ENCODE data around the gene GFI1B. TPM values are rescaled to one million over a fixed set of nuclear protein-coding genes. Genes with fewer than 3 reads are reported as not detected.

Gene GFI1B
- polyA plus RNA-seq, 2 donors: 0.02 TPM

DNA sequence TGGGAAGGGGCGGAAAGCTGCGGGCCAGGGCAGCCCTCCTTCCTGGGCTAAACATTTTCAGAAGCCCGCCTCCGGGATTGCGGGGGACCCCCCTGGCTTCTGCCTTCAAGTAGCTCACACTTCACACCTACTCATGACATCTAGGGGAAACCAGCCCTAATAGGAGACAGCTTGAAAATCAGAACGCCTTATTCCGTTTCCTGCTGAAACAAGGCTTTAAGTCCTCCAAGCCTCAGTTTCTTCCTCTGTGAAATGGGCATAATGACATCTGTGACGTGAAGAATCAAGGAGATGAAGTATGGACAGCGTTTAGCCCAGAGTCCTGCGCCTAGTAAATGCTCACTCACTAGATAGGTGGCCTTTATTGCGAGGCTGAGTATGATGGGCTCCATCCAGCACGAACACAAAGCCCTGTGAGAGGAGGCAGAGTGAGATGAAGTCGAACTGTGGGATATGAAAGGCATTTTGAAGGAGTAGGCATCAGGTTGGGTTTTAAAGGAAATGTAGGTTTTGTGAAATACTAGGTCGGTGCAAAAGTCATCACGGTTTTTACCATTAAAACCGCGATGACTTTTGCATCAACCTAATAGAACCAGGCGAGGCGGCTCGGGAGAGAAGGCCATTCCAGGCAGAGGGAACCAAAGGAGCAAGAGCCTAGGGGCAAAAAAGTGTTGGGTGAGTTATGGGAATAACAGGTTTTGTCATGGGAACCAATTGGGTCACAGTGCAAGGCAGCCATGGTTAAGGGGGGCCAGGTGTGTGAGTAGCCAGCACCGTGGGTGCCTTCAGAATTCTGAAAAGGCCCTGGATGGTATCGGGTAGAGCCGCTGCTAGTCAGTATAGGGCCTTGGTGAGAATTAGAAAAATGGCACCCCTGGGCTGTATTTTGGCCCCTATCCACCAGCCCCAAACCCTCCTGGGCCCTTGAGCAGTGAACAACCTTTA is 33.0 kb upstream of the GFI1B start:
- H3K27me3 ChIP-seq (ENCODE audit: control insufficient read depth in 1 of 2, insufficient read depth in 2 of 2, low read length in 2 of 2): no peaks in the 10 kb centered on the region
- peak overlapping the region; percentile 92 to 93 for H3K27ac ChIP-seq (ENCODE audit: low read depth in 2 of 2, low read length in 1 of 2)
- 63 to 64% methylated on average over 23 of the region's 23 CpGs for WGBS, 2 donors
- no peaks in the 10 kb centered on the region for H3K9me3 ChIP-seq (ENCODE audit: control insufficient read depth in 2 of 2, insufficient read depth in 1 of 2, low read depth in 1 of 2, low read length in 1 of 2)
- peaks cover 0 to 3% of the 10 kb centered on the region in 2 donors for H3K4me1 ChIP-seq (ENCODE audit: control insufficient read depth in 2 of 2, insufficient read depth in 2 of 2, low read length in 1 of 2)
- H3K36me3 ChIP-seq (ENCODE audit: control insufficient read depth in 2 of 2, insufficient read depth in 2 of 2, low read length in 1 of 2): no peaks in the 10 kb centered on the region
- peak overlapping the region; percentile 70 to 82 for H3K4me3 ChIP-seq (ENCODE audit: low read depth in 1 of 2, low read length in 2 of 2)

DNA sequence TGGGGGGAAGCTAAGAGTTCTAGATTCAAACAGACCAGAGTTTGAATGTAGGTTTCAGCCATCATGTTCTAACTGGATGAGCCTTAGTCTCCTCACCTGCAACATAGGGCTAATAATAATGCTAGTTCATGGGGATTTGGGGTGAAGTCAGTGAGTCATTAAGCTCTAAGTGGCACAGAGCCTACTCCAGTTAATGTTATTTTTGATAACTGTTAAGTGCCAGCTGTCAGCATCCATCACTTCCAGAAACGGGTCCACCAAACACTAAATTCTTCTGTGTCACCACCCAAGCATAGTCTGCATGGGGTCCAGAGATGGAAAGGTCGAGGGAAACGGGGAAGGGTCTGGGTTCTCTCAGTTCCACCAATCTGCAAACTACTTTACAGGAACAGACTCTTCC is 32.3 kb upstream of the GFI1B start:
- no peaks in the 10 kb centered on the region for H3K36me3 ChIP-seq (ENCODE audit: control insufficient read depth in 2 of 2, insufficient read depth in 2 of 2, low read length in 1 of 2)
- no peaks in the 10 kb centered on the region for H3K27me3 ChIP-seq (ENCODE audit: control insufficient read depth in 1 of 2, insufficient read depth in 2 of 2, low read length in 2 of 2)
- no peak overlapping the region for H3K4me3 ChIP-seq (ENCODE audit: low read depth in 1 of 2, low read length in 2 of 2)
- no peak overlapping the region for H3K27ac ChIP-seq (ENCODE audit: low read depth in 2 of 2, low read length in 1 of 2)
- H3K9me3 ChIP-seq (ENCODE audit: control insufficient read depth in 2 of 2, insufficient read depth in 1 of 2, low read depth in 1 of 2, low read length in 1 of 2): no peaks in the 10 kb centered on the region
- peaks cover 0 to 3% of the 10 kb centered on the region in 2 donors for H3K4me1 ChIP-seq (ENCODE audit: control insufficient read depth in 2 of 2, insufficient read depth in 2 of 2, low read length in 1 of 2)
- 41 to 52% methylated on average over 3 of the region's 3 CpGs for WGBS, 2 donors

DNA sequence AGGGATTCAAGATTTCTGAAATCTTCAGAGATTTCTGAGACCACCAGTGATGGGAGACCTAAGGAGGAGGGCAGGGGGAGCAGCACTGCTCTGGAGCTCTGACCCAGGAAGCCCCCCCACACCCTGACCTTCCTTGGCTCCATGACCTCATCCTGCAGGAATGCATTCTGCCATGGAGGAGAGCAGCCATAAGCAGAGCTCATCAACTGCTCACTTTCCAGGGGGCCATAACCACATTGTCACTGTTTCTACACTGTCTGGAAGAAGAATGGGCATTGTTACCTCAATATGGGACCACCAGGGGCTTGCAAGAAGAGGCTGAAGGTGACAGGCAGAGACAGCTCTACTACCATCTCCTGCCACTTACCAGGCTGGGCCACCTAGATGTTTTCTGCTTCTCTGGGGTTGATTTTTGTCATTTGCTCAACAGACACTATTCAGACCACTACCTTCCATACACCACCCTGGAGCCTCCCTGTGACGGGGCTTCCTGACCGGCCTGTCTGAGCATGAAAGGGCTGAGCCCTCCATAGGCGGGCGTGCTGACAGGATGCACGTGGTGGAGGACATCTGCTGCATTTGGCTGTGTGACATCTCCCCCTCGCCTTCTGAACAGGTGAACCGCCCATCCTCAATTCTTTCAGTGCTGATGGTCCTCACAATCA is 31.7 kb upstream of the GFI1B start:
- no peaks in the 10 kb centered on the region for H3K9me3 ChIP-seq (ENCODE audit: control insufficient read depth in 2 of 2, insufficient read depth in 1 of 2, low read depth in 1 of 2, low read length in 1 of 2)
- no peak overlapping the region for H3K4me3 ChIP-seq (ENCODE audit: low read depth in 1 of 2, low read length in 2 of 2)
- no peaks in the 10 kb centered on the region for H3K27me3 ChIP-seq (ENCODE audit: control insufficient read depth in 1 of 2, insufficient read depth in 2 of 2, low read length in 2 of 2)
- no peak overlapping the region for H3K27ac ChIP-seq (ENCODE audit: low read depth in 2 of 2, low read length in 1 of 2)
- 81 to 87% methylated on average over 7 of the region's 7 CpGs for WGBS, 2 donors
- H3K36me3 ChIP-seq (ENCODE audit: control insufficient read depth in 2 of 2, insufficient read depth in 2 of 2, low read length in 1 of 2): no peaks in the 10 kb centered on the region
- peaks cover 0 to 3% of the 10 kb centered on the region in 2 donors for H3K4me1 ChIP-seq (ENCODE audit: control insufficient read depth in 2 of 2, insufficient read depth in 2 of 2, low read length in 1 of 2)

DNA sequence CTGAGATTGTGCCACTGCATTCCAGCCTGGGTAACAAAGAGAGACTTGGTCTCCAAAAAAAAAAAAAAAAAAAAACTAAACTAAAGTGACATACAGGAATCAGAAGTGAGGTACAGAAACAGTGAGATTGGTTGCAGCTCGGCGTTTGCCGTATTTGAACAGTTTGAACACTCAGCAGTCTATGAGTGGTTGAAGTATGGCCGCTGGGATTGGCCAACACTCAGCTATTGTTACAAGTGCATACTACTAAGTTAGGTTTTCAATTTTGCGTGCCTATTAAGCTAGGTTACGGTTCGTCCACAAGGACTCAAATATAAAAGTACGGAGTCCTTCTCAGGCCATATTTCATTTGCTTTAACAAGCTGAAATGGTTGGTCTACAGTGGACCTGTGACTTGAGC is 30.7 kb upstream of the GFI1B start:
- Histone ChIP-seq H3K4me1 (ENCODE audit: control insufficient read depth in 2 of 2, insufficient read depth in 2 of 2, low read length in 1 of 2) (peaks cover 0 to 3% of the 10 kb centered on the region in 2 donors), H3K36me3 (ENCODE audit: control insufficient read depth in 2 of 2, insufficient read depth in 2 of 2, low read length in 1 of 2) (no peaks in the 10 kb centered on the region), H3K9me3 (ENCODE audit: control insufficient read depth in 2 of 2, insufficient read depth in 1 of 2, low read depth in 1 of 2, low read length in 1 of 2) (no peaks in the 10 kb centered on the region), H3K27ac (ENCODE audit: low read depth in 2 of 2, low read length in 1 of 2) (no peak overlapping the region), H3K4me3 (ENCODE audit: low read depth in 1 of 2, low read length in 2 of 2) (no peak overlapping the region), H3K27me3 (ENCODE audit: control insufficient read depth in 1 of 2, insufficient read depth in 2 of 2, low read length in 2 of 2) (no peaks in the 10 kb centered on the region)
- WGBS, 2 donors: 91 to 92% methylated on average over 8 of the region's 8 CpGs

DNA sequence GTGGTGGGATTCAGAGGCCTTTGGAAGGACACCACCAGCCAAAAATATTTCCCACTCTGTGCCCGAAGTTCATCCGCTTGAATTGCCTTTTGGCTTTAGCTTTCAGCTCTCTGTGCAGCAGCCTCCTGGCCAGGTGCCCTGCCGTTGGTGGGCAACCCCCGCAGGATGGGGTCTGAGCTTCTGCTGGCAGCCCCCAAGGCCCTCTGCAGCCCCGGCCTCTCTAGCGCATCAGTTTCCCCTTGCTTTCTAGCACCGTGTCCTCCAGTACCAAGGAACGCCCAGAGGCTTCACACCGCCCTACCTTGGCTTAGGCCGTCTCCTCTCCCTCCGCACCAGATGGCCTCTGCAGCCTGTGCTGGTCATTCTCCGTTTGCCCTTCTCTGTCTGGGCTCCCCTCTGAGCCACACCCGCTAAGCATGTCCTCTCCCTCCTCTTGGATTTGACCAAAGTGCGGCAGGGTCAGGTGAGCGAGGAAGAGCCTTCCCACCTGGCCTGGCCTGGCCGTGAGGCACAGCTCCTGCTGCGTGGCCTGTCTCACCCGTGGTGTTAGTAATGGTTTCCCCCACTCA is 29.9 kb upstream of the GFI1B start:
- Histone ChIP-seq H3K4me1 (ENCODE audit: control insufficient read depth in 2 of 2, insufficient read depth in 2 of 2, low read length in 1 of 2) (no peaks in the 10 kb centered on the region), H3K27ac (ENCODE audit: low read depth in 2 of 2, low read length in 1 of 2) (no peak overlapping the region), H3K36me3 (ENCODE audit: control insufficient read depth in 2 of 2, insufficient read depth in 2 of 2, low read length in 1 of 2) (no peaks in the 10 kb centered on the region), H3K9me3 (ENCODE audit: control insufficient read depth in 2 of 2, insufficient read depth in 1 of 2, low read depth in 1 of 2, low read length in 1 of 2) (no peaks in the 10 kb centered on the region), H3K4me3 (ENCODE audit: low read depth in 1 of 2, low read length in 2 of 2) (no peak overlapping the region), H3K27me3 (ENCODE audit: control insufficient read depth in 1 of 2, insufficient read depth in 2 of 2, low read length in 2 of 2) (no peaks in the 10 kb centered on the region)
- WGBS, 2 donors: 78 to 81% methylated on average over 17 to 18 of the region's 18 CpGs

DNA sequence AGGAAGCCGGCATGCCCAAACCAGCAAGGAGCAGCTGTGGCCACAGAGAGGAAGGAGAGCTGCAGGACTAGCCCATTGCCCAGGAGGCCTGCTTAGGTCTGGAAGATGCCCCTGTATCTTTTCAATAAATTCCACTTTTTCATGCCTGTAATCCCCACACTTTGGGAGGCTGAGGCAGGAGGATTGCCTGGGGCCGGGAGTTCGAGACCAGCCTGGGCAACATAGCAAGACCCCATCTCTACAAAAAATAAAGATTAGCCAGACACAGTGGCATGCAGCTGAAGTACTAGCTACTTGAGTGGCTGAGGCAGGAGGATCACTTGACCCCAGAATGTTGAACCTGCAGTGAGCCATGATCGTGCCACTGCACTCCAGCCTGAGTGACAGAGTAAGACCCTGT is 28.8 kb upstream of the GFI1B start:
- WGBS, 2 donors: 86 to 90% methylated on average over 4 of the region's 4 CpGs
- Histone ChIP-seq H3K27me3 (ENCODE audit: control insufficient read depth in 1 of 2, insufficient read depth in 2 of 2, low read length in 2 of 2) (no peaks in the 10 kb centered on the region), H3K4me3 (ENCODE audit: low read depth in 1 of 2, low read length in 2 of 2) (no peak overlapping the region), H3K9me3 (ENCODE audit: control insufficient read depth in 2 of 2, insufficient read depth in 1 of 2, low read depth in 1 of 2, low read length in 1 of 2) (no peaks in the 10 kb centered on the region), H3K27ac (ENCODE audit: low read depth in 2 of 2, low read length in 1 of 2) (no peak overlapping the region), H3K4me1 (ENCODE audit: control insufficient read depth in 2 of 2, insufficient read depth in 2 of 2, low read length in 1 of 2) (no peaks in the 10 kb centered on the region), H3K36me3 (ENCODE audit: control insufficient read depth in 2 of 2, insufficient read depth in 2 of 2, low read length in 1 of 2) (no peaks in the 10 kb centered on the region)

DNA sequence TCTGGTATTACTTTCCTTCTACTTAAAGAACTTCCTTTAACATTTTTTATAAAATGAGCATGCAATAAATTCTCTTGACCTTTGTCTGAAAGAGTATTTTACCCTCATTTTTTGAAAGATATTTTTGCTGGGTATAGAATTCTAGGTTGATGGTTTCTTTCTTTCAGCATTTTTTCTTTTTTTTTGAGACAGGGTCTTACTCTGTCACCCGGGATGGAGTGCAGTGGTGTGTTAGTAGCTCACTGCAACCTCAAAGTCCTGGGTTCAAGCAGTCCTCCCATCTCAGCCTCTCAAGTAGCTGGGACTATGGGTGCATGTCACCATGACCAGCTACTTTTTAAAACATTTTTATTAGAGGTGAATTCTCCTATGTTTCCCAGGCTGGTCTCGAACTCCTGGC is 23.4 kb upstream of the GFI1B start:
- no peaks in the 10 kb centered on the region for H3K4me1 ChIP-seq (ENCODE audit: control insufficient read depth in 2 of 2, insufficient read depth in 2 of 2, low read length in 1 of 2)
- peaks cover 0 to 8% of the 10 kb centered on the region in 2 donors for H3K9me3 ChIP-seq (ENCODE audit: control insufficient read depth in 2 of 2, insufficient read depth in 1 of 2, low read depth in 1 of 2, low read length in 1 of 2)
- H3K4me3 ChIP-seq (ENCODE audit: low read depth in 1 of 2, low read length in 2 of 2): no peak overlapping the region
- H3K27me3 ChIP-seq (ENCODE audit: control insufficient read depth in 1 of 2, insufficient read depth in 2 of 2, low read length in 2 of 2): peaks cover 0 to 2% of the 10 kb centered on the region in 2 donors
- no peaks in the 10 kb centered on the region for H3K36me3 ChIP-seq (ENCODE audit: control insufficient read depth in 2 of 2, insufficient read depth in 2 of 2, low read length in 1 of 2)
- 75 to 80% methylated on average over 2 of the region's 2 CpGs for WGBS, 2 donors
- H3K27ac ChIP-seq (ENCODE audit: low read depth in 2 of 2, low read length in 1 of 2): no peak overlapping the region

DNA sequence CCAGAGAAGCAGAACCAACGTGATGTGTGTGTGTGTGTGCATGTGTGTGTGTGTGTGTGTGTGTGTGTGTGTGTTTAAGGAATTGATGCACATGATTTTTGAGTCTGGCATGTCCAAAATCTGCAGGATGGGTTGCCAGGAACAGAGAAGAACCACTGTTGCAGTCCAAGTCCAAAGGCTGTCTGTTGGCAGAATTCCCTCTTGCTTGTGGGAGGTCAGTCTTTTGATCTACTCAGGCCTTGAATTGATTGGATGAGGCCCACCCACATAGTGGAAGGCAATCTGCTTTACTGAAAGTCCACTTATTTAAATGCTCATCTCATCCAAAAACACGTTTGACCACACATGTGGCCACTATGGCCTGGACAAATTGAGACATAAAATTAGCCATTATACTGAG is 22.7 kb upstream of the GFI1B start:
- no peaks in the 10 kb centered on the region for H3K4me1 ChIP-seq (ENCODE audit: control insufficient read depth in 2 of 2, insufficient read depth in 2 of 2, low read length in 1 of 2)
- no peak overlapping the region for H3K4me3 ChIP-seq (ENCODE audit: low read depth in 1 of 2, low read length in 2 of 2)
- H3K36me3 ChIP-seq (ENCODE audit: control insufficient read depth in 2 of 2, insufficient read depth in 2 of 2, low read length in 1 of 2): no peaks in the 10 kb centered on the region
- H3K9me3 ChIP-seq (ENCODE audit: control insufficient read depth in 2 of 2, insufficient read depth in 1 of 2, low read depth in 1 of 2, low read length in 1 of 2): peaks cover 0 to 8% of the 10 kb centered on the region in 2 donors
- H3K27me3 ChIP-seq (ENCODE audit: control insufficient read depth in 1 of 2, insufficient read depth in 2 of 2, low read length in 2 of 2): peaks cover 0 to 2% of the 10 kb centered on the region in 2 donors
- H3K27ac ChIP-seq (ENCODE audit: low read depth in 2 of 2, low read length in 1 of 2): no peak overlapping the region
- WGBS, 2 donors: 51 to 58% methylated on average over 2 of the region's 2 CpGs

DNA sequence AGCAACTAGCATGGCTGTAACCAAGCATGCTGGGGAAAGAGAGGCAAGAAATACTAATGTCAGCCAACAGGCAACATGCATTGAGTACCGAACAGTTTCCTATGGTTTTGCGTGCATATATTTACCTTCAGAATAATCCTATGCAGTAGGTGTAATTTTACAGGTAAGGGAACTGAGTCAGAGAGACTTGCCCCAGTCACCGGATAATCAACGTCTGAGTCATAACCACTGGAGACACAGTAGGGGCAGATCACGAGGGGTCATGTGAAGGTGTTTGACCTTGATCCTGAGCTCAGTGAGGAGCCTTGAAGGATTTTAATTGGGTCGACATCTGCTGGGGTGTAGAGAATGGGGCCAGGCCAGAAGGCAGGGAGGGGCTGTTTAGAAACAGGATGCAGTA is 20.7 kb upstream of the GFI1B start:
- peaks cover 0 to 2% of the 10 kb centered on the region in 2 donors for H3K27me3 ChIP-seq (ENCODE audit: control insufficient read depth in 1 of 2, insufficient read depth in 2 of 2, low read length in 2 of 2)
- H3K36me3 ChIP-seq (ENCODE audit: control insufficient read depth in 2 of 2, insufficient read depth in 2 of 2, low read length in 1 of 2): no peaks in the 10 kb centered on the region
- 83 to 84% methylated on average over 6 of the region's 6 CpGs for WGBS, 2 donors
- H3K9me3 ChIP-seq (ENCODE audit: control insufficient read depth in 2 of 2, insufficient read depth in 1 of 2, low read depth in 1 of 2, low read length in 1 of 2): peaks cover 0 to 8% of the 10 kb centered on the region in 2 donors
- no peak overlapping the region for H3K4me3 ChIP-seq (ENCODE audit: low read depth in 1 of 2, low read length in 2 of 2)
- no peak overlapping the region for H3K27ac ChIP-seq (ENCODE audit: low read depth in 2 of 2, low read length in 1 of 2)
- no peaks in the 10 kb centered on the region for H3K4me1 ChIP-seq (ENCODE audit: control insufficient read depth in 2 of 2, insufficient read depth in 2 of 2, low read length in 1 of 2)

Data from esophagus (tissue), 2 donors.